GM21825 (cell line): ENCODE measurements around the gene ZNHIT3.
"Not testable (repeated sequence)": the region's sequence is repeated elsewhere in the genome, so short reads cannot be mapped to it uniquely, and the experiment has no call there.

Source experiments
- ATAC-seq: cut with Tn5 transposase; IDR thresholded peaks from one replicate; pipeline ENCODE4 v1.9.1; 2021; ENCODE audit warnings: mild to moderate bottlenecking, moderate library complexity; ENCODE audit not compliant: unreplicated experiment

Gene ZNHIT3

GRCh38 chr17:36482611-36483504 lies 3.6 kb upstream of the ZNHIT3 start:
- peak; percentile 35 for ATAC-seq

- not testable (repeated sequence) for ATAC-seq
Observed at GRCh38 chr17:36484021-36484420, 2.5 kb upstream of the ZNHIT3 start.

- no peak for ATAC-seq
Observed at GRCh38 chr17:36485027-36485426, 1.5 kb upstream of the ZNHIT3 start.

GRCh38 chr17:36485805-36486203 lies 677 bp upstream of the ZNHIT3 start:
- peak; percentile 2 for ATAC-seq

GRCh38 chr17:36493956-36494355 lies 7.5 kb downstream of the ZNHIT3 start:
- ATAC-seq = no peak

- ATAC-seq = no peak
Observed at GRCh38 chr17:36494674-36495073, 8.2 kb downstream of the ZNHIT3 start.

GRCh38 chr17:36495076-36495578 lies 8.6 kb downstream of the ZNHIT3 start:
- no peak for ATAC-seq

- no peak for ATAC-seq
Observed at GRCh38 chr17:36496018-36496789, 9.7 kb downstream of the ZNHIT3 start.

GRCh38 chr17:36498155-36498554 lies 11.7 kb downstream of the ZNHIT3 start:
- ATAC-seq = no peak

- no peak for ATAC-seq
Observed at GRCh38 chr17:36498560-36499300, 12.2 kb downstream of the ZNHIT3 start.

GRCh38 chr17:36500745-36501225 lies 14.3 kb downstream of the ZNHIT3 start:
- ATAC-seq = no peak

GRCh38 chr17:36501351-36501750 lies 14.9 kb downstream of the ZNHIT3 start:
- ATAC-seq = no peak

- ATAC-seq = no peak
Observed at GRCh38 chr17:36501963-36502362, 15.5 kb downstream of the ZNHIT3 start.

GRCh38 chr17:36503456-36504155 lies 17.1 kb downstream of the ZNHIT3 start:
- no peak for ATAC-seq

GRCh38 chr17:36504156-36504545 lies 17.7 kb downstream of the ZNHIT3 start:
- no peak for ATAC-seq

- no peak for ATAC-seq
Observed at GRCh38 chr17:36505171-36505570, 18.7 kb downstream of the ZNHIT3 start.

GRCh38 chr17:36506249-36506826 lies 19.9 kb downstream of the ZNHIT3 start:
- ATAC-seq = no peak

- no peak for ATAC-seq
Observed at GRCh38 chr17:36506831-36507230, 20.4 kb downstream of the ZNHIT3 start.

- no peak for ATAC-seq
Observed at GRCh38 chr17:36507266-36507665, 20.8 kb downstream of the ZNHIT3 start.

GRCh38 chr17:36508439-36508838 lies 22.0 kb downstream of the ZNHIT3 start:
- ATAC-seq = not testable (repeated sequence)
